ENCODE data around the gene TPBG. TPM values are rescaled to one million over a fixed set of nuclear protein-coding genes. Genes with fewer than 3 reads are reported as not detected.
A peak's percentile ranks its signal among the peaks of the same experiment; 100 is the strongest.

Gene TPBG
- total RNA-seq, 1 donor from 2014 or later = 23.8 TPM

GRCh38 chr6:82397962-82398692, 34.5 kb downstream of the TPBG start:
- H3K4me1 ChIP-seq = peaks cover 15% of the 10 kb centered on the region
- H3K9me3 ChIP-seq = no peaks in the 10 kb centered on the region
- intact Hi-C loops (cut with DNase I) = no loop called here
- TF ChIP-seq POLR2A (IDR thresholded peaks at IDR 0.05) (no peak), POLR2AphosphoS5 (IDR thresholded peaks at IDR 0.05; ENCODE audit: insufficient read depth in 1 of 2, low read depth in 1 of 2) (peak in 1 of 2 donors; percentile 26)
- H3K36me3 ChIP-seq = no peaks in the 10 kb centered on the region
- H3K27me3 ChIP-seq = no peaks in the 10 kb centered on the region
- no peak overlapping the region for H3K4me3 ChIP-seq
- H3K27ac ChIP-seq = no peak overlapping the region
- no peak for DNase-seq (ENCODE audit: extremely low spot score in 2 of 2)

GRCh38 chr6:82408952-82409431, 45.4 kb downstream of the TPBG start:
- DNase-seq (ENCODE audit: extremely low spot score in 2 of 2) = no peak
- Histone ChIP-seq H3K27me3 (no peaks in the 10 kb centered on the region), H3K27ac (no peak overlapping the region), H3K36me3 (no peaks in the 10 kb centered on the region), H3K9me3 (no peaks in the 10 kb centered on the region), H3K4me3 (no peak overlapping the region), H3K4me1 (no peaks in the 10 kb centered on the region)
- TF ChIP-seq POLR2A (IDR thresholded peaks at IDR 0.05) (no peak), POLR2AphosphoS5 (IDR thresholded peaks at IDR 0.05; ENCODE audit: insufficient read depth in 1 of 2, low read depth in 1 of 2) (no peak)
- TF ChIP-seq, protein P1, sequence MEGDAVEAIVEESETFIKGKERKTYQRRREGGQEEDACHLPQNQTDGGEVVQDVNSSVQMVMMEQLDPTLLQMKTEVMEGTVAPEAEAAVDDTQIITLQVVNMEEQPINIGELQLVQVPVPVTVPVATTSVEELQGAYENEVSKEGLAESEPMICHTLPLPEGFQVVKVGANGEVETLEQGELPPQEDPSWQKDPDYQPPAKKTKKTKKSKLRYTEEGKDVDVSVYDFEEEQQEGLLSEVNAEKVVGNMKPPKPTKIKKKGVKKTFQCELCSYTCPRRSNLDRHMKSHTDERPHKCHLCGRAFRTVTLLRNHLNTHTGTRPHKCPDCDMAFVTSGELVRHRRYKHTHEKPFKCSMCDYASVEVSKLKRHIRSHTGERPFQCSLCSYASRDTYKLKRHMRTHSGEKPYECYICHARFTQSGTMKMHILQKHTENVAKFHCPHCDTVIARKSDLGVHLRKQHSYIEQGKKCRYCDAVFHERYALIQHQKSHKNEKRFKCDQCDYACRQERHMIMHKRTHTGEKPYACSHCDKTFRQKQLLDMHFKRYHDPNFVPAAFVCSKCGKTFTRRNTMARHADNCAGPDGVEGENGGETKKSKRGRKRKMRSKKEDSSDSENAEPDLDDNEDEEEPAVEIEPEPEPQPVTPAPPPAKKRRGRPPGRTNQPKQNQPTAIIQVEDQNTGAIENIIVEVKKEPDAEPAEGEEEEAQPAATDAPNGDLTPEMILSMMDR (IDR thresholded peaks at IDR 0.05) = no peak
- intact Hi-C loops (cut with DNase I) = no loop called here

GRCh38 chr6:82410151-82410648, 46.6 kb downstream of the TPBG start:
- H3K9me3 ChIP-seq = no peaks in the 10 kb centered on the region
- TF ChIP-seq POLR2AphosphoS5 (IDR thresholded peaks at IDR 0.05; ENCODE audit: insufficient read depth in 1 of 2, low read depth in 1 of 2) (no peak), POLR2A (IDR thresholded peaks at IDR 0.05) (no peak)
- TF ChIP-seq, protein P1 (IDR thresholded peaks at IDR 0.05) = no peak
- H3K4me1 ChIP-seq = no peaks in the 10 kb centered on the region
- H3K27ac ChIP-seq = no peak overlapping the region
- no peaks in the 10 kb centered on the region for H3K27me3 ChIP-seq
- no peak for DNase-seq (ENCODE audit: extremely low spot score in 2 of 2)
- no peak overlapping the region for H3K4me3 ChIP-seq
- intact Hi-C loops (cut with DNase I) = no loop called here
- no peaks in the 10 kb centered on the region for H3K36me3 ChIP-seq

GRCh38 chr6:82413868-82414267, 50.3 kb downstream of the TPBG start:
- intact Hi-C loops (cut with DNase I) = no loop called here
- no peak overlapping the region for H3K4me3 ChIP-seq
- TF ChIP-seq, protein P1 (IDR thresholded peaks at IDR 0.05) = no peak
- TF ChIP-seq POLR2A (IDR thresholded peaks at IDR 0.05) = no peak
- H3K4me1 ChIP-seq = no peaks in the 10 kb centered on the region
- no peaks in the 10 kb centered on the region for H3K9me3 ChIP-seq
- H3K36me3 ChIP-seq = no peaks in the 10 kb centered on the region
- H3K27ac ChIP-seq = no peak overlapping the region
- no peaks in the 10 kb centered on the region for H3K27me3 ChIP-seq
- DNase-seq (ENCODE audit: extremely low spot score in 2 of 2) = no peak

DNA sequence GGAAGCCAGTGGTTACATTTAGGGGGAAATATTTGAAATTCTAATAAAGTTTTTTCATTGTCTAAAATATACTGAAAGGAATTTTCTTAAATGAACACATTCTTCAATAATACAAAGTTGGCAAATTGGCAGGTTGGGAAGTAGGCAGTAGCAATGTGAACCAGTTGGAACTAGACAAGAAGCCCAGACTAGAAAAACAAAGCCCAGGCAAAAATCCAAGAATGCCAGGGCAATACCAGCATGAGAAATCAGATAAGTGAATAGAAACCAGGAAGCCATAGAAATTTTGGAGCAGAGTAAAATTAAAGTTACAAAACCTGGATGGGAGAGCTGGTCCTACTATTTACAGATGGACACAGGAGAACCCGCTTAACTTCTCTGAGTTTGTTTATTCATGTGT, 52.2 kb downstream of the TPBG start:
- TF ChIP-seq POLR2AphosphoS5 (IDR thresholded peaks at IDR 0.05; ENCODE audit: insufficient read depth in 1 of 2, low read depth in 1 of 2) (no peak), POLR2A (IDR thresholded peaks at IDR 0.05) (no peak)
- TF ChIP-seq, protein P1 (IDR thresholded peaks at IDR 0.05) = no peak

More for the DNA sequence above, 52.2 kb downstream of the TPBG start:
- Histone ChIP-seq H3K27me3 (no peaks in the 10 kb centered on the region), H3K27ac (no peak overlapping the region), H3K4me1 (no peaks in the 10 kb centered on the region), H3K36me3 (no peaks in the 10 kb centered on the region), H3K9me3 (no peaks in the 10 kb centered on the region), H3K4me3 (no peak overlapping the region)
- intact Hi-C loops (cut with DNase I) = no loop called here
- no peak for DNase-seq (ENCODE audit: extremely low spot score in 2 of 2)

Measured in vagina (tissue), 2 donors.